ENCODE results near the gene SDK1. TPM values are rescaled to one million over a fixed set of nuclear protein-coding genes. Genes with fewer than 3 reads are reported as not detected.

SDK1 gene
- total RNA-seq, 6 experiments from 2014 or later = not detected

DNA sequence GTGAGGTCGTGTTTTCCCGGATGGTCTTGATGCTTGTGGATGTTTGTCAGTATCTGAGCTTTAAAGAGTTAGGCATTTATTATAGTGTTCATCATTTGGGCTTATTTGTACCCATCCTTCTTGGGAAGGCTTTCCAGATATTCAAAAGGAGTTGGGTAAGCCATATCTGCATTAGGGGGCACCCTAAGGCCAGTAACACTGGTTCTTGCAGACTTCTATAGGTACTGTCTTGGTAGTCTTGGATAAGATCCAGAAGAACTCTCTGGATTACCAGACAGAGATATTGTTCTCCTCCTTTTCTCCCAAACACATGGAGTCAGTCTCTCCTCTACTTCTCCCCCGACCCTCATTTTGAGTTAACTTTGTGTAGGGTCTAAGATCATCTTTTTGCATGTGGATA lies 92.8 kb downstream of the SDK1 start:
- Mint-ChIP-seq H3K9me3 (peaks cover 59% of the 10 kb centered on the region), H3K27ac (no peak overlapping the region)
- DNase-seq = no peak

DNA sequence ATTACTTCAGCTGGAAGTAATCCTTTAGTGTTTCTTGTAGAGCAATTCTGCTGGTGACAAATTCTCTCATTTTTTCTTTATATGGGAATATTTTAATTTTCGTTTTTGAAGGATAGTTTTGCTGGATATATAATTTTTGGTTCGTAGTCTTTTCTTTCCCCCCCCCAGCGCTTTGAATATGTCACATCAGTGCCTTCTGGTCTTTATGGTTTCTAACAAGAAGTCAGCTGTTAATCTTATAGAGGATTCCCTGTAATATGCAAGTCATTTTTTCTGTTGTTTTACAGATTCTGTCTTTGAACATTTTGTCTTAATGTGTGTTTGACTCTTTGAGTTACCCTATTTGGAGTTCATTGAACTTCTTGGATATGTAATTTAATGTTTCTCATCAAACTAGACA lies 96.3 kb downstream of the SDK1 start:
- TF ChIP-seq, protein P1, sequence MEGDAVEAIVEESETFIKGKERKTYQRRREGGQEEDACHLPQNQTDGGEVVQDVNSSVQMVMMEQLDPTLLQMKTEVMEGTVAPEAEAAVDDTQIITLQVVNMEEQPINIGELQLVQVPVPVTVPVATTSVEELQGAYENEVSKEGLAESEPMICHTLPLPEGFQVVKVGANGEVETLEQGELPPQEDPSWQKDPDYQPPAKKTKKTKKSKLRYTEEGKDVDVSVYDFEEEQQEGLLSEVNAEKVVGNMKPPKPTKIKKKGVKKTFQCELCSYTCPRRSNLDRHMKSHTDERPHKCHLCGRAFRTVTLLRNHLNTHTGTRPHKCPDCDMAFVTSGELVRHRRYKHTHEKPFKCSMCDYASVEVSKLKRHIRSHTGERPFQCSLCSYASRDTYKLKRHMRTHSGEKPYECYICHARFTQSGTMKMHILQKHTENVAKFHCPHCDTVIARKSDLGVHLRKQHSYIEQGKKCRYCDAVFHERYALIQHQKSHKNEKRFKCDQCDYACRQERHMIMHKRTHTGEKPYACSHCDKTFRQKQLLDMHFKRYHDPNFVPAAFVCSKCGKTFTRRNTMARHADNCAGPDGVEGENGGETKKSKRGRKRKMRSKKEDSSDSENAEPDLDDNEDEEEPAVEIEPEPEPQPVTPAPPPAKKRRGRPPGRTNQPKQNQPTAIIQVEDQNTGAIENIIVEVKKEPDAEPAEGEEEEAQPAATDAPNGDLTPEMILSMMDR (IDR thresholded peaks at IDR 0.05) = no peak
- Mint-ChIP-seq H3K27me3 (ENCODE audit: insufficient read depth) (no peaks in the 10 kb centered on the region; the same call in 1 of the 2 replicates), H3K36me3 (ENCODE audit: low read depth) (no peaks in the 10 kb centered on the region), H3K9me3 (peaks cover 56% of the 10 kb centered on the region), H3K27ac (no peak overlapping the region), H3K4me3 (no peak overlapping the region), H3K4me1 (ENCODE audit: low read depth) (no peaks in the 10 kb centered on the region)
- no peak for DNase-seq

More for the DNA sequence above, 92.8 kb downstream of the SDK1 start:
- Mint-ChIP-seq H3K4me3 (no peak overlapping the region), H3K36me3 (ENCODE audit: low read depth) (no peaks in the 10 kb centered on the region), H3K27me3 (ENCODE audit: insufficient read depth) (no peaks in the 10 kb centered on the region), H3K4me1 (ENCODE audit: low read depth) (no peaks in the 10 kb centered on the region)
- TF ChIP-seq, protein P1 (IDR thresholded peaks at IDR 0.05) = no peak

DNA sequence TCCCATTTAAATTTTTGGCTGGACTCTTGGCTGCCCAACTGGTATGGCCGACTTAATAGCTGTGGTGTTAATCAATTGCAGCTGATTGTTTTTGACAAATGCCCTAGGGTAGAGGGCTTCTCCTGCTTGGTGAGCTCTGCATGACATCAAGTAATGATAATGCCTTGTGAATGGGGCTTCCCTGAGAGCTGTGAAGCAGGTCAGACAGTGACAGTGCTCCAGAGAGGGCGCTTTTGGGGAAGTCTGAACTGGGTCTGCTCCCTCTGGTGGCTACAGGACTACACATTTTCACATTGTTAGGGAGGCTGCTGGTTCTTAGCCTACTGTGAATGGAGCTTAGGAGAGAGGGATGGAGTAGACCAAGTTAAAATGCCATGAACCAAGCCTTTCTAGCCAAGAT lies 98.8 kb downstream of the SDK1 start:
- Mint-ChIP-seq H3K27me3 (ENCODE audit: insufficient read depth) (no peaks in the 10 kb centered on the region; the same call in 1 of the 2 replicates), H3K9me3 (peaks cover 44% of the 10 kb centered on the region), H3K4me3 (no peak overlapping the region), H3K36me3 (ENCODE audit: low read depth) (no peaks in the 10 kb centered on the region), H3K4me1 (ENCODE audit: low read depth) (no peaks in the 10 kb centered on the region), H3K27ac (no peak overlapping the region)
- TF ChIP-seq, protein P1 (IDR thresholded peaks at IDR 0.05) = no peak
- DNase-seq = no peak

DNA sequence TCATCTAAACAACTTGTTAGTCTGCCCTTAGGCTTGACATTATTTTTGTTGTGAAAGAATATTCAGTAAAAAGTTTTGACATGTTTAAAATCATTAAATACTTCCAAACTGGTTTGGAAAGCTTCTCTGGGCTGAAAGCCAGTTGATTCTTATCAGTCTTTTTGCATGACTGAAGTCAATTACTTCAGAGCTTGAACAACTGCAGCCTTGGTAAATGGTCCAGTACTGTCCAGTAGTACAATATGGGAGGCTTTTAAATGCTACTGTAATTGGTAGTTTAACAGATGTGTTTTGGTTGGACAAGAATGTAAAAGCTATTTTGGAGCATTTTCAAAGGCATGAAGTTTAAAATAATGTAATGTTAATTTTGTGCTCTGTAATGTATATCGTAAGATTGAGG lies 103.4 kb downstream of the SDK1 start:
- H3K27ac Mint-ChIP-seq = no peak overlapping the region

DNA sequence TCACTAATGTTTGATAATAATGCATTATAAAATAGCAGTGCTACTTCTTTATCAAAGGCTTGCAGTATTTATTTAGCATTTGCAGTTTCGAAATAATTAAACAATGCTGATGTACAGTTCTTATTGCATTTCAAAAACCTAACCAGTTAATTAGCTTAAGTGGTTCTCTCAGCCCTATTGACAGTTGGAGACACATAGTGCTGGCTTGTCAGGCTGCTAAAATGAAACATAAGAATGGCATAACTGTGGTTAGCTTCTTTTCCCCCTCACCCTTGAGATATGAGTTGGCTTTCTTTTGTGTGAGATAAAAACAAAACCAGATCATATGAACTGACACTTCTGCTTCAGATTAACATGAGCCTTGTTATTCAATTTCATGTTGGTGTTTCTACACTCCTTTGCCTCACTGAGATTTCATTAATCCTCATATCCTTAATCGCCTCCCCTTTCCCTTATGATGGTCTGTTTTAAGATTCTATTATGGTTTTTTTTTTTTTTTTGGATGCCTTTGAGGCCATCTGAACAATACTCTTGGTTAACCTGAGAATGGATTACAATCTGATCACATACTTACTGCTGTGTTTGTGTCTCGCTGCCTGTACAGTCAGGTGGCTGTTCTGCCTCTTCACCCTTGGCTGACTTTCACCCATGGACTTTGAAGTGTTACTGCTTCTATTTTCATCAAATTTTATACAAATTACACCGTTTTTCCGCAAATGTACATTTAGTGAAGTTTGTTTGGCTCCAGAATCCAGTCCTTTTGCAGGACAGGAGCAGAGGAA lies 108.0 kb downstream of the SDK1 start:
- DNase-seq = no peak
- Mint-ChIP-seq H3K4me3 (no peak overlapping the region), H3K36me3 (ENCODE audit: low read depth) (no peaks in the 10 kb centered on the region; the same call in 1 of the 2 replicates), H3K4me1 (ENCODE audit: low read depth) (no peaks in the 10 kb centered on the region), H3K27ac (no peak overlapping the region), H3K9me3 (peaks cover 36% of the 10 kb centered on the region), H3K27me3 (ENCODE audit: insufficient read depth) (no peaks in the 10 kb centered on the region)
- TF ChIP-seq, protein P1 (IDR thresholded peaks at IDR 0.05) = no peak

More for the DNA sequence above, 103.4 kb downstream of the SDK1 start:
- TF ChIP-seq, protein P1 (IDR thresholded peaks at IDR 0.05) = no peak
- H3K9me3 Mint-ChIP-seq = peaks cover 27% of the 10 kb centered on the region
- DNase-seq = no peak
- H3K36me3 Mint-ChIP-seq (ENCODE audit: low read depth) = no peaks in the 10 kb centered on the region; the same call in 1 of the 2 replicates
- no peak overlapping the region for H3K4me3 Mint-ChIP-seq
- no peaks in the 10 kb centered on the region; the same call in 1 of the 2 replicates for H3K27me3 Mint-ChIP-seq (ENCODE audit: insufficient read depth)
- H3K4me1 Mint-ChIP-seq (ENCODE audit: low read depth) = no peaks in the 10 kb centered on the region
